Ishikawa (cell line): ENCODE data around the gene PPM1L.

Experiments
- EGR1 ChIP-seq: IDR thresholded peaks from 2 replicates; pipeline ENCODE4 v1.6.1; 2012
- NFIC ChIP-seq: IDR thresholded peaks from 2 replicates; pipeline ENCODE4 v1.6.1; 2012
- TAF1 ChIP-seq: IDR thresholded peaks from 2 replicates; pipeline ENCODE4 v1.6.1; 2012; ENCODE audit warnings: low read depth, mild to moderate bottlenecking
- TF ChIP-seq, protein P1 (sequence below): IDR thresholded peaks from 2 replicates; pipeline ENCODE4 v1.6.1; 2012; ENCODE audit warnings: low read depth, mild to moderate bottlenecking
- TF ChIP-seq, protein P2 (sequence below): IDR thresholded peaks from 2 replicates; pipeline ENCODE4 v1.6.1; 2012

DNA sequence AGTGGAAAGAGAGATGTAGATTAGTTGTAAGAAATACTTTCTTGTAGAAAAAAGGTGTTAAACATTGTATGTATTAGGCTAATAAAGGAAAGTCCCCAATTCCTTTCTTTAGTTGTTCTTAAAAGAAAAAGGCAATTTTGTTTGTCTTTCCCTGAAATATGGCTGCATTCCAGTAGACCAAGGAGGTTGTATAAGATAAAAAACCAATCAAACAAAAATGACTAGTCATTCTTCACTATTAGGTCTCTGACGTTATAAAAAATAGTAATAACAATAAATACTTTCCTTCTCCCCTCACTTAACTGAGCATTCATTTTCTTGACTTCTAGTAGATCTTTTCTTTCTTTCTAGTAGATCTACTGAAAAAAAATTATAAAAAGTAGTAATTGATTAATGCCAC lies 8.6 kb upstream of the PPM1L start:
- TF ChIP-seq, protein P1, sequence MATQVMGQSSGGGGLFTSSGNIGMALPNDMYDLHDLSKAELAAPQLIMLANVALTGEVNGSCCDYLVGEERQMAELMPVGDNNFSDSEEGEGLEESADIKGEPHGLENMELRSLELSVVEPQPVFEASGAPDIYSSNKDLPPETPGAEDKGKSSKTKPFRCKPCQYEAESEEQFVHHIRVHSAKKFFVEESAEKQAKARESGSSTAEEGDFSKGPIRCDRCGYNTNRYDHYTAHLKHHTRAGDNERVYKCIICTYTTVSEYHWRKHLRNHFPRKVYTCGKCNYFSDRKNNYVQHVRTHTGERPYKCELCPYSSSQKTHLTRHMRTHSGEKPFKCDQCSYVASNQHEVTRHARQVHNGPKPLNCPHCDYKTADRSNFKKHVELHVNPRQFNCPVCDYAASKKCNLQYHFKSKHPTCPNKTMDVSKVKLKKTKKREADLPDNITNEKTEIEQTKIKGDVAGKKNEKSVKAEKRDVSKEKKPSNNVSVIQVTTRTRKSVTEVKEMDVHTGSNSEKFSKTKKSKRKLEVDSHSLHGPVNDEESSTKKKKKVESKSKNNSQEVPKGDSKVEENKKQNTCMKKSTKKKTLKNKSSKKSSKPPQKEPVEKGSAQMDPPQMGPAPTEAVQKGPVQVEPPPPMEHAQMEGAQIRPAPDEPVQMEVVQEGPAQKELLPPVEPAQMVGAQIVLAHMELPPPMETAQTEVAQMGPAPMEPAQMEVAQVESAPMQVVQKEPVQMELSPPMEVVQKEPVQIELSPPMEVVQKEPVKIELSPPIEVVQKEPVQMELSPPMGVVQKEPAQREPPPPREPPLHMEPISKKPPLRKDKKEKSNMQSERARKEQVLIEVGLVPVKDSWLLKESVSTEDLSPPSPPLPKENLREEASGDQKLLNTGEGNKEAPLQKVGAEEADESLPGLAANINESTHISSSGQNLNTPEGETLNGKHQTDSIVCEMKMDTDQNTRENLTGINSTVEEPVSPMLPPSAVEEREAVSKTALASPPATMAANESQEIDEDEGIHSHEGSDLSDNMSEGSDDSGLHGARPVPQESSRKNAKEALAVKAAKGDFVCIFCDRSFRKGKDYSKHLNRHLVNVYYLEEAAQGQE, result no peak
- TF ChIP-seq, protein P2, sequence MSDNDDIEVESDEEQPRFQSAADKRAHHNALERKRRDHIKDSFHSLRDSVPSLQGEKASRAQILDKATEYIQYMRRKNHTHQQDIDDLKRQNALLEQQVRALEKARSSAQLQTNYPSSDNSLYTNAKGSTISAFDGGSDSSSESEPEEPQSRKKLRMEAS, result no peak
- TF ChIP-seq EGR1 (no peak), NFIC (no peak), TAF1 (no peak)
